PC-9 (cell line): ENCODE data around the gene PP2D1.

Experiments
- EZH2 ChIP-seq: fragments of 200-600 bp; sonication (generic); IDR thresholded peaks from 2 replicates; pipeline ENCODE4 v1.8.0; 2017; ENCODE audit warnings: antibody characterized with exemption, low read depth
- TF ChIP-seq, protein P1 (sequence below): fragments of 200-600 bp; sonication (generic); conservative IDR thresholded peaks from 2 replicates; pipeline ENCODE4 v1.6.1; 2017; ENCODE audit warnings: mixed run types, antibody characterized with exemption, mild to moderate bottlenecking, moderate library complexity

DNA sequence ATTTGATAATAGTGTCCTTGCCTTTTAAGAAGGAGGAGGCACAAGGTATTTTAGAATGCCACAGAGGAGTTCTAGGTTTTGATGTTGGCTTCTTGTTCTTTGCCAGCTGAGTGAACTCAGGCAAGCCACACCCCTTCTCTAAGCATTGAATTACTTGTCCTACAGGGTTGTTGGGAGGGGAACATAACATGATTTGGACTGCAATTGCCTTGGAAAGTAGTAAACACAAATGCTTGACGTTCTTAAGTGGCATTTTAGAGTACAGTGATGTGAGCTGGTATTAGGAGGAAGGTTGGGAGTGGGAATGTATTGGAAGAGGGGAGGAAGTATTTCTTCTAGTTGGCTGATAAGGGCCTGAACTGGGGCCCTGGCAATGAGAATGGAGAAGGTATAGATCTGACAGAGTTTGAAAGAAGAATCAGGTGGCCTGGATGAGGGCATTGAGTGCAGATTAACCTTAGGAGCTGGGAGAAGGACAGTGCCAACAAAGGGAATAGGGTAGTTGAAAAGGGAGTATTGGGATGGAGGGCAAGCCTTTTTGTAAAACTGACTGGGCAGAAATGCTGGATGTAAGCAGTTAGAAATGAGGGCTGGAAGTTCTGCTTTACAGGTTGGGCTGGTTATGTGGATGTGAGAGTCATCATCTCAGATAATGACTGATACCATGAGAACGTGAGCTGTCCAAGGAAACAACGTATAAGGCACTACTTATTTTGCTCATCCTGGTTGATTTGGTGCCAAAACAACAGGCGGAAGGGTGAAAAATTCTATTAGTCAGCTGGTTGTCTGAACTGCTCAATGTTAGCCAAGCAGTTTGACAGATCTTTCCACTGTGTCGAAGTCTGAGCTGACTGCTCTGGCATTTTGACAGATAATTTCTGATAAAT is 44.9 kb upstream of the PP2D1 start:
- TF ChIP-seq, protein P1, sequence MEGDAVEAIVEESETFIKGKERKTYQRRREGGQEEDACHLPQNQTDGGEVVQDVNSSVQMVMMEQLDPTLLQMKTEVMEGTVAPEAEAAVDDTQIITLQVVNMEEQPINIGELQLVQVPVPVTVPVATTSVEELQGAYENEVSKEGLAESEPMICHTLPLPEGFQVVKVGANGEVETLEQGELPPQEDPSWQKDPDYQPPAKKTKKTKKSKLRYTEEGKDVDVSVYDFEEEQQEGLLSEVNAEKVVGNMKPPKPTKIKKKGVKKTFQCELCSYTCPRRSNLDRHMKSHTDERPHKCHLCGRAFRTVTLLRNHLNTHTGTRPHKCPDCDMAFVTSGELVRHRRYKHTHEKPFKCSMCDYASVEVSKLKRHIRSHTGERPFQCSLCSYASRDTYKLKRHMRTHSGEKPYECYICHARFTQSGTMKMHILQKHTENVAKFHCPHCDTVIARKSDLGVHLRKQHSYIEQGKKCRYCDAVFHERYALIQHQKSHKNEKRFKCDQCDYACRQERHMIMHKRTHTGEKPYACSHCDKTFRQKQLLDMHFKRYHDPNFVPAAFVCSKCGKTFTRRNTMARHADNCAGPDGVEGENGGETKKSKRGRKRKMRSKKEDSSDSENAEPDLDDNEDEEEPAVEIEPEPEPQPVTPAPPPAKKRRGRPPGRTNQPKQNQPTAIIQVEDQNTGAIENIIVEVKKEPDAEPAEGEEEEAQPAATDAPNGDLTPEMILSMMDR, result no peak
- no peak for TF ChIP-seq EZH2
